HepG2 (cell line): ENCODE data around the gene ACACB. TPM values are rescaled to one million over a fixed set of nuclear protein-coding genes. Genes with fewer than 3 reads are reported as not detected.
A peak's percentile ranks its signal among the peaks of the same experiment; 100 is the strongest.

Source experiments
- ATAC-seq: fragments of 200-7000 bp; cut with Tn5 transposase; 3 replicates; pipeline ENCODE4 v1.9.1; 2020; ENCODE audit warnings: mild to moderate bottlenecking, moderate library complexity
- BruUV-seq: library from RNA; stranded (reverse); fragments of 400-500 nt; replicated peaks from 2 replicates; lab custom pipeline; 2021; lab: Mats Ljungman, UMichigan
- CTCF ChIA-PET: fragments of 300-600 bp; formaldehyde crosslinking; extraction: SDS; loops from one replicate; lab custom pipeline; 2021; ENCODE audit warnings: low total read pairs, inconsistent platforms, low intra/inter-chr PET ratio; lab: Yijun Ruan, JAX
- POLR2A ChIA-PET: fragments of 350-600 bp; sonication (Branson Sonifier 250); formaldehyde crosslinking; loops from one replicate; lab custom pipeline; 2020; ENCODE audit warnings: antibody characterized with exemption, inconsistent platforms; lab: Yijun Ruan, JAX
- DNase-seq: peaks from one replicate; pipeline ENCODE4 v3.0.0-alpha.2; 2015; ENCODE audit warnings: low spot score
- FAIRE-seq: peaks from 3 replicates; lab custom pipeline; 2011; peaks lifted over from hg19 to GRCh38; lab: Jason Lieb, UNC
- H2AFZ ChIP-seq: one replicate; pipeline ENCODE4 v1.6.1; 2011; ENCODE audit warnings: low read length, inconsistent platforms
- H3K27ac ChIP-seq: fragments of 300-600 bp; 3 replicates; pipeline ENCODE4 v1.8.0; 2011; ENCODE audit warnings: mixed run types, mild to moderate bottlenecking, mixed read lengths, low read length, inconsistent platforms; ENCODE audit not compliant: insufficient read depth; ENCODE audit errors: extremely low read length
- H3K27me3 ChIP-seq, 2 experiments: fragments of 200-600 bp in 1 of 2; 2 replicates in 1 of 2; 3 replicates in 1 of 2; pipeline versions ENCODE4 v1.6.0 to v1.8.0; 2011; ENCODE audit warnings: low read length in 2 of 2, mild to moderate bottlenecking in 2 of 2, moderate library complexity in 2 of 2, inconsistent platforms in 1 of 2; ENCODE audit not compliant: insufficient read depth in 2 of 2, control insufficient read depth in 1 of 2
- H3K36me3 ChIP-seq, 2 experiments: fragments of 200-600 bp in 1 of 2; replicated peaks in 1 of 2; 2 replicates in 1 of 2; 3 replicates in 1 of 2; pipeline versions ENCODE4 v1.5.1 to v1.8.0; 2011; ENCODE audit warnings: low read length in 2 of 2, inconsistent platforms in 1 of 2; ENCODE audit not compliant: insufficient read depth in 2 of 2, control insufficient read depth in 1 of 2
- H3K4me1 ChIP-seq: 2 replicates; pipeline ENCODE4 v1.5.1; 2012; ENCODE audit warnings: low read length, inconsistent platforms; ENCODE audit not compliant: insufficient read depth
- H3K4me2 ChIP-seq: 2 replicates; pipeline ENCODE4 v1.6.0; 2011; ENCODE audit warnings: low read depth, low read length, inconsistent platforms
- H3K4me3 ChIP-seq, 3 experiments: fragments of 200-600 bp in 1 of 3; sonication (generic), shearing (Covaris generic) in 1 of 3; replicated peaks in 1 of 3; 2 replicates each; pipeline ENCODE4 v1.5.1; 2011 to 2016; ENCODE audit warnings: low read length in 3 of 3, inconsistent platforms in 2 of 3, low read depth in 2 of 3, mild to moderate bottlenecking in 2 of 3, control low read depth in 1 of 3, mixed read lengths in 1 of 3; ENCODE audit not compliant: insufficient read depth in 1 of 3
- H3K79me2 ChIP-seq: one replicate; pipeline ENCODE4 v1.6.1; 2011; ENCODE audit warnings: low read length, inconsistent platforms; ENCODE audit not compliant: insufficient read depth
- H3K9ac ChIP-seq: 2 replicates; pipeline ENCODE4 v1.6.0; 2011; ENCODE audit warnings: mild to moderate bottlenecking, low read depth, low read length, inconsistent platforms; ENCODE audit not compliant: insufficient read depth
- H3K9me3 ChIP-seq: 2 replicates; pipeline ENCODE4 v1.5.1; 2012; ENCODE audit warnings: mild to moderate bottlenecking, low read length
- H4K20me1 ChIP-seq: 2 replicates; pipeline ENCODE4 v1.6.0; 2011; ENCODE audit warnings: inconsistent platforms, mild to moderate bottlenecking, low read length, moderate library complexity; ENCODE audit not compliant: insufficient read depth
- ARID4A ChIP-seq: sonication (generic); formaldehyde crosslinking; IDR thresholded peaks from 2 replicates; pipeline ENCODE4 v1.5.0; 2020; ENCODE audit warnings: mild to moderate bottlenecking, missing genetic modification reagents, borderline replicate concordance
- CHD4 ChIP-seq: fragments of 200-600 bp; sonication (generic); IDR thresholded peaks from 2 replicates; pipeline ENCODE4 v1.7.0; 2017; ENCODE audit warnings: mild to moderate bottlenecking, low read length, borderline replicate concordance
- CTCF ChIP-seq: sonication (generic); formaldehyde crosslinking; IDR thresholded peaks from 2 replicates; pipeline ENCODE4 v1.5.0; 2020; ENCODE audit warnings: mild to moderate bottlenecking, missing genetic modification reagents, moderate library complexity
- EEA1 ChIP-seq: sonication (generic); formaldehyde crosslinking; IDR thresholded peaks from 2 replicates; pipeline ENCODE4 v1.5.1; 2020; ENCODE audit warnings: mild to moderate bottlenecking, missing genetic modification reagents, borderline replicate concordance
- HNF1B ChIP-seq: sonication (generic); formaldehyde crosslinking; IDR thresholded peaks from 2 replicates; pipeline ENCODE4 v1.5.1; 2020; ENCODE audit warnings: mild to moderate bottlenecking, moderate library complexity, missing genetic modification reagents
- HOXA3 ChIP-seq: sonication (generic); formaldehyde crosslinking; IDR thresholded peaks from 2 replicates; pipeline ENCODE4 v1.5.0; 2020; ENCODE audit warnings: missing genetic modification reagents
- HOXA5 ChIP-seq: sonication (generic); formaldehyde crosslinking; IDR thresholded peaks from 2 replicates; pipeline ENCODE4 v1.4.0; 2020; ENCODE audit warnings: missing genetic modification reagents
- HOXA9 ChIP-seq: sonication (generic); formaldehyde crosslinking; IDR thresholded peaks from 2 replicates; pipeline ENCODE4 v1.8.1; 2022; ENCODE audit warnings: missing genetic modification reagents, mild to moderate bottlenecking, moderate library complexity, borderline replicate concordance
- KDM2A ChIP-seq: sonication (generic); formaldehyde crosslinking; IDR thresholded peaks from 2 replicates; pipeline ENCODE4 v1.4.0; 2020; ENCODE audit warnings: low read depth, missing genetic modification reagents, borderline replicate concordance
- KLF13 ChIP-seq: sonication (generic); formaldehyde crosslinking; IDR thresholded peaks from 2 replicates; pipeline ENCODE4 v1.4.0; 2020; ENCODE audit warnings: mild to moderate bottlenecking, missing genetic modification reagents
- MAX ChIP-seq: IDR thresholded peaks from 2 replicates; pipeline ENCODE4 v1.6.1; 2012; ENCODE audit warnings: inconsistent platforms
- RAD21 ChIP-seq: fragments of 450-650 bp; formaldehyde crosslinking; IDR thresholded peaks from 2 replicates; pipeline ENCODE4 v1.5.0; 2020; ENCODE audit warnings: mild to moderate bottlenecking
- STAG1 ChIP-seq: sonication (generic); formaldehyde crosslinking; IDR thresholded peaks from 2 replicates; pipeline ENCODE4 v1.4.0; 2020; ENCODE audit warnings: missing genetic modification reagents
- TFDP1 ChIP-seq: IDR thresholded peaks from 2 replicates; pipeline ENCODE4 v1.6.1; 2016; ENCODE audit warnings: missing compliant biosample characterization, missing genetic modification reagents, borderline replicate concordance
- ZNF775 ChIP-seq: sonication (generic); formaldehyde crosslinking; IDR thresholded peaks from 2 replicates; pipeline ENCODE4 v1.4.0; 2020; ENCODE audit warnings: missing genetic modification reagents, mild to moderate bottlenecking, moderate library complexity, borderline replicate concordance
- WGBS: methylation state at CpG from one replicate; pipeline ENCODE4 v1.1.6; 2017; ENCODE audit warnings: low lambda C conversion rate; 5-methylcytosine and 5-hydroxymethylcytosine counted together
- in situ Hi-C: cut with HindIII; loops from 2 replicates; pipeline ENCODE4 v1.10.0; 2017; ENCODE audit warnings: low pct_unique_long_range_greater_than_20kb; ENCODE audit not compliant: extremely low pct_ligation_motif_present
- intact Hi-C: fragments of 100-400 bp; cut with micrococcal nuclease; formaldehyde crosslinking; loops from one replicate; pipeline ENCODE4 v1.10.0; 2022; ENCODE audit not compliant: unreplicated experiment
- polyA plus RNA-seq, 8 experiments: library from polyadenylated mRNA; depleted of rRNA in 3 of 8; stranded (reverse) in 7 of 8; unstranded in 1 of 8; fragments of >200 nt; fragmentation: Illumina TruSeq in 4 of 8; extraction: Trizol in 4 of 8; gene quantifications; 2 replicates each; pipeline versions ENCODE4 v1.2.1 to v1.2.3, GENCODE V29; 2011 to 2016; ENCODE audit warnings: low read depth in 4 of 8, missing spikeins in 1 of 8, mixed read lengths in 1 of 8; ENCODE audit not compliant: insufficient read depth in 1 of 8
- total RNA-seq, 5 experiments: library from RNA; depleted of rRNA; stranded (reverse); fragments of >200 nt; fragmentation: Illumina TruSeq; extraction: Trizol; gene quantifications; 2 replicates each; pipeline ENCODE4 v1.2.3, GENCODE V29; 2016; ENCODE audit warnings: low read depth in 1 of 5

ACACB gene
- total and polyA plus RNA-seq, 2 of the 13 experiments (the other 11 are each of a cell fraction or from before 2014, with no cell fraction given), result 6.2 to 8.6 TPM

- in situ Hi-C loops (no loop called here), intact Hi-C loops (loop anchor here (2.0 kb wide), 2 partner anchors 121 to 145 kb away; no protein-coding TSS in a partner anchor)
- Histone ChIP-seq H3K36me3 (peaks cover 0 to 3% of the 10 kb centered on the region in 2 experiments; a peak in 1 of 5 replicates), H3K79me2 (no peaks in the 10 kb centered on the region), H3K27ac (no peak overlapping the region), H3K9ac (no peak overlapping the region), H3K4me3 (no peak overlapping the region), H3K4me2 (no peak overlapping the region), H4K20me1 (no peaks in the 10 kb centered on the region), H3K27me3 (no peaks in the 10 kb centered on the region), H2AFZ (no peak overlapping the region), H3K9me3 (peaks cover 6% of the 10 kb centered on the region), H3K4me1 (no peaks in the 10 kb centered on the region)
- WGBS, result 92% methylated on average over 5 of the region's 5 CpGs
- no TSS peak for BruUV-seq
- CTCF ChIA-PET, result no interaction called here
- TF ChIP-seq ARID4A (CRISPR knock-in tag) (0 out of 2 replicates have a peak, but pooled peaks have one; percentile 16), RAD21 (peak; percentile 57; the same call in 1 of the 2 replicates), STAG1 (CRISPR knock-in tag) (peak; percentile 81), HOXA3 (CRISPR knock-in tag) (no peak), KDM2A (CRISPR knock-in tag) (no peak), TFDP1 (CRISPR knock-in tag) (no peak), HOXA9 (CRISPR knock-in tag) (no peak), HNF1B (CRISPR knock-in tag) (no peak), CHD4 (no peak), EEA1 (CRISPR knock-in tag) (no peak), ZNF775 (CRISPR knock-in tag) (no peak), KLF13 (no peak), MAX (no peak), HOXA5 (CRISPR knock-in tag) (no peak), CTCF (CRISPR knock-in tag) (peak; percentile 63)
- POLR2A ChIA-PET, result no interaction called here
- ATAC-seq, result peak; percentile 85
- peak; percentile 24 for DNase-seq
- FAIRE-seq, result no peak
Observed at GRCh38 chr12:109255377-109255776, 139.0 kb downstream of the ACACB start.
